ENCODE results near the gene LINC01488.

LINC01488 gene

DNA sequence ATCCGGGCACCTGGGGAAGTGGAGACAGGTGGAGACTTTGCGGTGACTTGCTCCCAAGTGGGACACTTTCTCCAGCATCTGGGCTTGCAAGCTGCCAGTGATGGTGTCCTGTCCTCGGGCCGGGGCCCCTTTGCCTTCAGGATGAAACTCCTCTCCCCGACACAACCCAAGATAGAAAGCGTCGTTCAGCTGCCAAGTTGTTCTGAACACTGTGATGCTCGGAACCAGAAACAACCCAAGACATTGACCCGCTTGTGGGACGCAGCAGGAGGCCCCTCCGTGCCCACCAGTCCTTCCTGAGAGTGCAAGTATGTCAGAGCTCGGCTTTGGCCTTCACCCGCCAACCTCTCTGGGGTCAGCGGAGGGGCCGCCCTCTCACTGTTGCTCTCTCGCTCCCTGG lies 31.3 kb downstream of the LINC01488 start:
- DNase-seq = no peak

- no peak for DNase-seq
These were observed 31.7 kb downstream of the LINC01488 start for GRCh38 chr11:69513196-69513595.

DNA sequence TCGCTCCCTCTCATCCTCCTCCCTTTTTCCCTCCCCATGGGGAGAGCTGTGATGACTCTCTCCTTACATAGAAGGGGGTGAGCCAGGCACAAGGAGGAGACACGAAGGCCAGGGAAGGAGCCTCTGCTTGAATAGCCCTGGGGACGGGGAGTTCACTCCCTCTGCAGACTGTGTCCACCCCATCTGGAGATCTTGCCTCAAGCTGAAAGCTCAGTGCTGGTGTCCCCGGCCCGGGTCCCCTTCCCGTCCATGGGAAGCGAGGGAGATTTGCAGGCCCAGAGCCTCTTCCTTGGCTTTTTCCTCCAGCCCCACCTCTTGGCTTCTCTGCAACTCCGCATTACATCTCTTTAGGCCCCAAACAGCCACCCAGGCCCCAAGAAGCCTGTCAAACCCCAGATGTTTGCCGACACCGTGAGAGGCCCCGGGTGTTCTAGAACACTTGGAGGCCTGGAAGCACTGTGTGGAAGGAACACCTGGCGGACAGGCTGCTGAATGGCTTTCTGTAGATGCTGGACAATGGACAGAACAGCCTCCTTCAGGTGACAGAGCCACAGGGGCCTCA lies 32.3 kb downstream of the LINC01488 start:
- DNase-seq = no peak

- DNase-seq = no peak
These were observed 33.3 kb downstream of the LINC01488 start for GRCh38 chr11:69514771-69515170.

DNA sequence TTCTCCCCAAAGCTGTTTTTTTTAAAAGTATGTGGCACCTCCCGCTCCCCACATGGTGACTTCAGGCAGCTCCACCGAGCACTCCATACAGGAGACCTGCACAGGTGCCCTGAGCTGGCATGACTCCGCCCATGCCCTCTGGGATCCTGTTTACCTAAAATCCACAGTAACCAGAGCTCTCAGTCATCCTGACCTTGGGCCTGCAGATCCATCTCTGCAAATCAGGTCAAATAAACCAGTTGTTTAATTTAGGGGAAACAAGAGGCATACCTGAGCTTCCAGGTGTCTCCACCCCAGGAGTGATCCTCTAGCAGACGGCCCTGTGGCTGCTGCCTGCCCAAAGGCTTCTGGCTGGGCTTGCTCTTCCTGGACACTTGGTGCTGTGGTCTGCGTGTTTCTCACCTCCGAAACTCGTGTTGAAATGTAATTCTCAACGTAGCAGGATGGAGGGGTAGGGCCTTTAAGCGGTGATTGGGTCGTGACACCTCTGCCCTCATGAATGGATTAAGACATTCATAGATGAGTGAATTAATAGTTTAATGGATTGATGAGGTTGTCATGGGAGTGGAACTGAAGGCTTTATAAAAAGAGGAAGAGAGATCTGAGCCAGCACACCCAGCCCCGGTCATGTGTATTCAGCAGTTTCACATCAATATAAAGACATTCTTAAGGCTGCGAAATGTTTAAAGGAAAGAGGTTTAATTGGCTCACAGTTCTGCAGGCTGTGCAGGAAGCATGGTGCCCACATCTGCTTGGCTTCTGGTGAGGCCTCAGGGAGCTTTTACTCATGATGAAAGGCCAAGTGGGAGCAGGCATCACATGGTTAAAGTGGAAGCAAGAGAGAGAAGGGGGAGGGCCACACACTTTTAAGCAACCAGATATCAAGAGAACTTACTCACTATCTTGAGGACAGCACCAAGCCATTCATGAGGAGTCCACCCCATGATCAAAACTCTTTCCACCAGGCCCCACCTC lies 34.1 kb downstream of the LINC01488 start:
- no peak for DNase-seq

GRCh38 chr11:69516526-69516925 lies 35.1 kb downstream of the LINC01488 start:
- DNase-seq = no peak

- DNase-seq = no peak
These were observed 36.9 kb downstream of the LINC01488 start for GRCh38 chr11:69518081-69518950.

DNA sequence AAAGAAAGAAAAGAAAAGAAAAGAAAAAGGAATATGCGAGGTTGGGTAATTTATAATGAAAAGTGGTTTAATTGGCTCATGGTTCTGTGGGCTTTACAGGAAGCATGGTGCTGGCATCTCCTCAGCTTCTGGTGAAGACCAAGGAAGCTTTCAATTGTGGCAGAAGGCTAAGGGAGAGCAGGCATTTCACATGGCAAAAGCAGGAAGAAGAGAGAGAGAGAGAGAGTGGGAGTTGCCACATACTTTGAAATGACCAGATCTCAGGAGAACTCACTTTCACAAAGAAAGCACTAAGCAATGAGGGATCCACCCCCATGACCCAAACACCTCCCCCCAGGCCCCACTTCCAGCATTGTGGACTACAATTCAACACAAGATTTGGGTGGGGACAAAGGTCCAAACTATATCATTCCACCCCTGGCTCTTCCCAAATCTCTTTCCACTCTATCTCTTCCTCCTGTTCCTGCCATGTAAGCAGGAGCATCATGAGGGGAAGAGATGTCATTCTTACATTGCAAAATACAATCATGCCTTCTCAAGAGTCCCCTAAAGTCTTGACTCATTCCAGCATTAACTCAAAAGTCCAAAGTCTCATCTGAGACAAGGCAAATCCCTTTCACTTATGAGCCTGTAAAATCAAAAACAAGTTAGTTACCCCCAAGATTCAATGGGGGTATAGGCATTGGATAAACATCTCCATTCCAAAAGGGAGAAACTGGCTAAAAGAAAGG lies 38.9 kb downstream of the LINC01488 start:
- no peak for DNase-seq

- no peak for DNase-seq
These were observed 40.0 kb downstream of the LINC01488 start for GRCh38 chr11:69521457-69521856.

DNA sequence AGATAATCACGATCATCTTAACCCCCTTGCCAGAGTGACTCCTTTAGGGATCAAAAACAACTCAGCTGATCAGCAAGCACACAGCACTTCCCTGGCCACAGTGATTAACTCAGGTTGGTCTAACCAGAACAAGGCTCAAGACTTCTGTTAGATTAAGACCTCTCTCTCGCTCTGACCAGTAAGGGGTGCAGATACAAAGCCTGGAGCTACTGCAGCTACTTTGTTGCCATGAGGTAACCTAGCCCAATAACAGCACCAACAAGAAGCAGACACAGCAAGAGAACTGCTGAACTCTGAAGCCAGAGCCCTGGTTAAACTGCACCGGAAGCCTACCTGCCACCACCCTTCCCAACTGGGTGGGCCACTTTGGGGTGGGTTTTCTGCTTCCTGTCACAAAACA lies 42.0 kb downstream of the LINC01488 start:
- no peak for DNase-seq

DNA sequence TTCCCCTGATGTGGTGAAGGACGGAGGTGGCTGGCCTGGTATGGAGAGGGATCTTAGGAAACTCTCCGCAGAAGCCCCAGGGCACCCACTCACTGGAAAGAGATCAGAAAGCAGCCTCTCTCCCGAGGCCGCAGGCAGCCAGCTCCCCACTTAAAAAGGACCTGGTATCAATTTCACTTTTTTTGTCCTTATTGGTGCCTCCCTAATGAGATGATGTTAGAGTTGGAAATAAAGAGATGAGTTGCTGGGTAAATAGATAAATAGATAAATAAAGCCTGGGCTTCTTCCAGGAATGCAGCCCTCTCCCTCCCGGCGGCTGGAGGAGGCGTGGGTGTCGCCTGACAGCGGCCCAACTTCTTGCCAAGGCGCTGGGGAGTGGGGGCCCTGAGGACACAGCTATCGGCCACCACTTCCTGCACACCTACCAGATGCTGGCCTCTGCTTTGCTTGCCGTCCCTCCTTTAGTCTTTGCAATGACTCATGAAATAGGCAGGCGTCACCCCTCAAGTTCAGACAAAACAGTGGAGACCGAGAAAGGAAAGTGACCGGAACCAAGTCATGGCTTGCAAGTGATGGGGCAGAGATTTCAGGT lies 42.9 kb downstream of the LINC01488 start:
- no peak for DNase-seq

DNA sequence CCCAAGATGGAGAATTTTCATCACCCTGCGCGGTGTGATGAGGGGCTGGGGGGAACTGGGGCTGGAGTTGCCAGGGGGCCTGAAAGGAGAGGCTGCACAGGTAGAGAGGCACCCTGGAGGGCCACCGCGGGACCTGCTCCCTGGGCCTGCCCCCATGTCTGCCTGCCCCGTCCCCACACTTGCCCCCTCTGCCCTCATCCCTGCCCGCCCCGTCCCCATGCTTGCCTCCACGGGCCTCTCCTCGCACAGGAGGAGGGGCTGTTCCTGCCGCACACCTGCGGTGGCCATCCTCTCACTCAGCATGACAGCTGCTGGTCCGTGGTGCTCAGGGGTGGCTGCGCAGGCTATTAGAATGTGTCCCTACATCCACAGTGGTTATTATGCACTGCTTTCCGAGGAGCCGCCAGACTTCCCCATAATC lies 43.5 kb downstream of the LINC01488 start:
- no peak for DNase-seq

GRCh38 chr11:69525516-69526452 lies 44.3 kb downstream of the LINC01488 start:
- DNase-seq = no peak

- DNase-seq = no peak
These were observed 45.0 kb downstream of the LINC01488 start for GRCh38 chr11:69526453-69526810.

GRCh38 chr11:69529001-69529400 lies 47.5 kb downstream of the LINC01488 start:
- no peak for DNase-seq

- DNase-seq = no peak
These were observed 49.0 kb downstream of the LINC01488 start for GRCh38 chr11:69530278-69531070.

DNA sequence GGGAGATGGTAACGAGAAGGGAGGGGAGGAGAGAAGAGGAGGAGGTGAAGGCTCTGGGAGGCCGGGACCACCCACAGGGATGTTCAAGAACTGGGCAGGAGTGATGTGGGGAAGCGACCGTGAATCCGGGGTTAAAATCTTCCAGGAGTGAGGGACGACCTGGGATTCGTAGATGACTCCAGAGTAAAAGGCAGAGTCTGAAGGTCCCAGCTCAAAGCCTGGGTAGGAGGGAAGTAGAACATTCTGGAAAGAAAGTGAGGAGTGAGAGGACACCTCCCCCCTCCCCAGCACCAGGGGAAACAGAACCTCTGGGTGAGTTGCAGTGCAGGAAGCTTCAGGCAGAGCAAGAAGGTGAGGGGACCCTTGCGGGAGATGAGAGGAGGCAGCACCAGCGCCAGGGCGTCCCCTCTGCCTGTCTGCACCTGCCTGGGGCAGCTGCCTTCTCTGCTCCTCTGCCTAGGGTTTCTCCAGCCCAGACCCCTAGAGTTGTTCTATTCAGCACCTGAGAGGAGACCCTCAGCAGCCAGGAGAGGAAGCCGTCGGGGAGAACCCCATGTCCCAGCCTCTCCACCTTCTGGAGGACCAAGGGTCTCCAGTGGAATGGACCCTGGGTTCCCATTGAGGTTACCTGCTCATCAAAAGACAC lies 49.7 kb downstream of the LINC01488 start:
- DNase-seq = no peak

GRCh38 chr11:69531717-69532088 lies 50.2 kb downstream of the LINC01488 start:
- DNase-seq = no peak

- DNase-seq = no peak
These were observed 52.1 kb downstream of the LINC01488 start for GRCh38 chr11:69533296-69534165.

All from CD4-positive, alpha-beta T cell treated with Interleukin-17A for 4 hours (primary cell).